Midbrain (tissue), 1 donor: ENCODE results near the gene ZDHHC9.

Experiments used
- DNase-seq: peaks from one replicate; lab custom pipeline; 2025; lab: John Stamatoyannopoulos, UW

The ZDHHC9 gene

GRCh38 chrX:129762448-129762847 is 81.2 kb downstream of the ZDHHC9 start:
- DNase-seq, result no peak

GRCh38 chrX:129761596-129761995 is 82.1 kb downstream of the ZDHHC9 start:
- DNase-seq, result no peak

GRCh38 chrX:129760981-129761380 is 82.7 kb downstream of the ZDHHC9 start:
- no peak for DNase-seq

- no peak for DNase-seq
Measured at GRCh38 chrX:129760155-129760554, 83.5 kb downstream of the ZDHHC9 start.

GRCh38 chrX:129759576-129760061 is 84.1 kb downstream of the ZDHHC9 start:
- peak; percentile 74 for DNase-seq

- DNase-seq, result no peak
Measured at GRCh38 chrX:129755779-129756650, 87.7 kb downstream of the ZDHHC9 start.

- no peak for DNase-seq
Measured at GRCh38 chrX:129754056-129755024, 89.3 kb downstream of the ZDHHC9 start.
